ENCODE data around the gene ABHD1.

DNA sequence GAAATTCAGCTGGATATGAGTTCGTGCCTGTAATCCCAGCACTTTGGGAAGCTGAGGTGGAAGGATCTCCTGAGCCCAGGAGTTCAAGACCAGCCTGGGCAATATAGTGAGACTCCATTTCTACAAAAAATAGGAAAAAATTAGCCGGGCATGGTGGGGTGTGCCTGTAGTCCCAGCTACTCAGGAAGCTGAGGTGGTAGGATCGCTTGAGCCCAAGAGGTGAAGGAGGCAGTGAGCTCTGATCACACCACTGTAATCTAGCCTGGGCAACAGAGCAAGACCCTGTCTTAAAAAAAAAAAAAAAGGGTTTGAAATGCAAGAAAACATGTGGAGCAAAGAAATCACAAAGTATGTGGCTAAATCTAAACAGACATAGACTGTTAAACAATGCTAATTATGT is 14.5 kb upstream of the ABHD1 start:
- TF ChIP-seq, protein P1, sequence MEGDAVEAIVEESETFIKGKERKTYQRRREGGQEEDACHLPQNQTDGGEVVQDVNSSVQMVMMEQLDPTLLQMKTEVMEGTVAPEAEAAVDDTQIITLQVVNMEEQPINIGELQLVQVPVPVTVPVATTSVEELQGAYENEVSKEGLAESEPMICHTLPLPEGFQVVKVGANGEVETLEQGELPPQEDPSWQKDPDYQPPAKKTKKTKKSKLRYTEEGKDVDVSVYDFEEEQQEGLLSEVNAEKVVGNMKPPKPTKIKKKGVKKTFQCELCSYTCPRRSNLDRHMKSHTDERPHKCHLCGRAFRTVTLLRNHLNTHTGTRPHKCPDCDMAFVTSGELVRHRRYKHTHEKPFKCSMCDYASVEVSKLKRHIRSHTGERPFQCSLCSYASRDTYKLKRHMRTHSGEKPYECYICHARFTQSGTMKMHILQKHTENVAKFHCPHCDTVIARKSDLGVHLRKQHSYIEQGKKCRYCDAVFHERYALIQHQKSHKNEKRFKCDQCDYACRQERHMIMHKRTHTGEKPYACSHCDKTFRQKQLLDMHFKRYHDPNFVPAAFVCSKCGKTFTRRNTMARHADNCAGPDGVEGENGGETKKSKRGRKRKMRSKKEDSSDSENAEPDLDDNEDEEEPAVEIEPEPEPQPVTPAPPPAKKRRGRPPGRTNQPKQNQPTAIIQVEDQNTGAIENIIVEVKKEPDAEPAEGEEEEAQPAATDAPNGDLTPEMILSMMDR (tag by site-specific recombination; IDR thresholded peaks at IDR 0.05), result no peak
- TF ChIP-seq ZFHX2 (tag by site-specific recombination; conservative IDR thresholded peaks at IDR 0.05) (no peak), RBAK (tag by site-specific recombination; IDR thresholded peaks at IDR 0.05) (no peak), ZNF138 (tag by site-specific recombination; IDR thresholded peaks at IDR 0.05; ENCODE audit: borderline replicate concordance) (no peak), ZBTB7A (tag by site-specific recombination; IDR thresholded peaks at IDR 0.05; ENCODE audit: low read depth) (no peak), ZNF341 (tag by site-specific recombination; IDR thresholded peaks at IDR 0.05; ENCODE audit: low read depth) (no peak), ZNF274 (IDR thresholded peaks at IDR 0.05; ENCODE audit: low read length) (no peak), ZNF274 (tag by site-specific recombination; IDR thresholded peaks at IDR 0.05; ENCODE audit: borderline replicate concordance) (no peak), ZBTB11 (tag by site-specific recombination; conservative IDR thresholded peaks at IDR 0.05; ENCODE audit: low read depth) (no peak), ZNF560 (tag by site-specific recombination; IDR thresholded peaks at IDR 0.05; ENCODE audit: borderline replicate concordance) (no peak)
- TF ChIP-seq, protein P2, sequence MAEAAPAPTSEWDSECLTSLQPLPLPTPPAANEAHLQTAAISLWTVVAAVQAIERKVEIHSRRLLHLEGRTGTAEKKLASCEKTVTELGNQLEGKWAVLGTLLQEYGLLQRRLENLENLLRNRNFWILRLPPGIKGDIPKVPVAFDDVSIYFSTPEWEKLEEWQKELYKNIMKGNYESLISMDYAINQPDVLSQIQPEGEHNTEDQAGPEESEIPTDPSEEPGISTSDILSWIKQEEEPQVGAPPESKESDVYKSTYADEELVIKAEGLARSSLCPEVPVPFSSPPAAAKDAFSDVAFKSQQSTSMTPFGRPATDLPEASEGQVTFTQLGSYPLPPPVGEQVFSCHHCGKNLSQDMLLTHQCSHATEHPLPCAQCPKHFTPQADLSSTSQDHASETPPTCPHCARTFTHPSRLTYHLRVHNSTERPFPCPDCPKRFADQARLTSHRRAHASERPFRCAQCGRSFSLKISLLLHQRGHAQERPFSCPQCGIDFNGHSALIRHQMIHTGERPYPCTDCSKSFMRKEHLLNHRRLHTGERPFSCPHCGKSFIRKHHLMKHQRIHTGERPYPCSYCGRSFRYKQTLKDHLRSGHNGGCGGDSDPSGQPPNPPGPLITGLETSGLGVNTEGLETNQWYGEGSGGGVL (tag by site-specific recombination; IDR thresholded peaks at IDR 0.05), result no peak

All from HEK293 (cell line).